Limb (tissue), 2 donors: ENCODE results near the gene DOCK7.

Experiments used
- DNase-seq, 2 donors: peaks; one replicate each; pipeline ENCODE4 v3.0.0-alpha.2; 2016; ENCODE audit errors: extremely low spot score in 2 of 2

The DOCK7 gene

DNA sequence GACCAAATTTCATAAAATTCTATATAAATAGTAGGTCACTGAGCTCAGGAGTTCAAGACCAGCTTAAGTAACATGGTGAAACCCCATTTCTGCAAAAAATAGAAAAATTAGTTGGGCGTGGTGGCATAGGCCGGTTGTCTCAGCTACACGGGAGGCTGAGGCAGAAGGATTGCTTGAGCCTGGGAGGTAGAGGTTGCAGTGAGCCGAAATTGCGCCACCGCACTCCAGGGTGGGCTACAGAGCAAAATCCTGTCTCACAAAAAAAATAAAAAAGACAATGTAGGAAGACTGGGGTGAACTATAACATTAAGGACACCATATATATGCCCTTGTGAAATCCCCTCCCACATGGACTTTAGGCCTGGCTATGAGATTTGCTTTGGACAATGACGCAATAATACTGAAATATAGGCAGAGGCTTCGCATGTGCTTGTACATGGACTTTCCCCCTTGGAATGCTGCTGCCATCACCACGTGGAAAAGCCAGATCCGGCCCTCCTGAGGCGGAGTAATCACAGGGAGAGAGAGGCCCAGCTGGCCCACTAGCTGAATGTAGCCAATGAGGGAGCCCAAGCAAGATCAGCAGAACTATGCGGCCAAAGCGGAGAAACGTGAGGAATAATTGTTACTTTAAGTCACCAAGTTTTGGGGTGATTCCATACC, 264.5 kb downstream of the DOCK7 start:
- no peak for DNase-seq

DNA sequence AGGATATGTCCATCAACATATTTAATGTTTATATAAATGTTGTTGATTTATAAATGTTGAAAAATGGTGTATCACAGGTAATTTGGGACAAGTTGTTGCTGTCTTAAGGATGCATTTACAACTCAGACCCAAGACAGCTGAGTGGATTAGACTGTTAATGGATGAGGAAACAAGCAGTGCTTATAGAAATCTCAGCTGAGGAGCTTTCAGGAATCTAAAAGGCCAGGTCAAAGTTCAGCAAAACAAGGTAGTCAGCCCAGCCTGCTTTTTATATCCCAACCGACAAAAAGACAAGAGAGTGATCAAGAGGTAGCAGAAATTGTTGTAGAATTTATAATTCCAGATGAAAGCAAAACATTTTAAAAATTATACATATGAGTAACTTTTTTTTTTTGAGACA, 268.0 kb downstream of the DOCK7 start:
- DNase-seq, result no peak

DNA sequence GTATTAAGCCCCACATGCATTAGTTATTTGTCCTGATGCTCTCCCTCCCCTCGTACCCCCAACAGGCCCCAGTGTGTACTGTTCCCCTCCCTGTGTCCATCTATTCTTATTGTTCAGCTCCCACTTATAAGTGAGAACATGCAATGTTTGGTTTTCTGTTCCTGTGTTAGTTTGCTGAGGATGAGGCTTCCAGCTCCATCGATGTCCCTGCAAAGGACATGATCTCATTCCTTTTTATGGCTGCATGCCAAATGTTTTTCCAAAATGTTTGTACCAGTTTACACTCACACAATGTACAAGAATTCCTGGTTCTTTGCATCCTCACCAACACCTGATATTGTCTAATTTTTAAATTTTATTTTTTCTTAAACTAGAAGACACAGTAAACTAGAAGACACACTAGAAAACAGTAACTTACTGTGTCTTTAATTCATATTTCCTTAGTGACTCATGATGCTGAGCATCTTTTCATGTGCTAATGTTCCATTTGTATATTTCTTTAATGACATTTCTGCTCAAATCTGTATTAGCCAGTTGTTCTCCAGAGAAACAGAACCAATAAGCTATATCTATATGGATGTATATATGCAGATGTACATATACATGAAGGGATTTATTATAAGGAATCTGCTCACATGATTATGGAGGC, 270.7 kb downstream of the DOCK7 start:
- DNase-seq, result no peak

DNA sequence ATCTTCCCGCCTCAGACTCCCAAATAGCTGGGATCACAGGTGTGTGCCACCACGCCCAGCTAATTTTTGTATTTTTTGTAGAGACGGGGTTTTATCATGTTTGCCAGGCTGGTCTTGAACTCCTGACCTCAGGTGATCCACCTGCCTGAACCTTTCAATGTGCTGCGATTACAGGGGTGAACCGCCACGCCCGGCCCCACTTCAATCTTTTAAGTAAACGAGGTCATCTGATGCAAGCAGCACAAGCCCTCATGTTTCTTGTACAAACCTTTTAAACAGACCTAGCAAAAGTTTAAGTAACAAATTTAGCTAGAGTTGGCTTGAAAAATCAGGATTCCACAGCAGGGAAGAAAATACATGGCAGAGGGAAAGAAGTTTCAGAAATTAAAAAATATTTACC, 272.5 kb downstream of the DOCK7 start:
- no peak for DNase-seq

DNA sequence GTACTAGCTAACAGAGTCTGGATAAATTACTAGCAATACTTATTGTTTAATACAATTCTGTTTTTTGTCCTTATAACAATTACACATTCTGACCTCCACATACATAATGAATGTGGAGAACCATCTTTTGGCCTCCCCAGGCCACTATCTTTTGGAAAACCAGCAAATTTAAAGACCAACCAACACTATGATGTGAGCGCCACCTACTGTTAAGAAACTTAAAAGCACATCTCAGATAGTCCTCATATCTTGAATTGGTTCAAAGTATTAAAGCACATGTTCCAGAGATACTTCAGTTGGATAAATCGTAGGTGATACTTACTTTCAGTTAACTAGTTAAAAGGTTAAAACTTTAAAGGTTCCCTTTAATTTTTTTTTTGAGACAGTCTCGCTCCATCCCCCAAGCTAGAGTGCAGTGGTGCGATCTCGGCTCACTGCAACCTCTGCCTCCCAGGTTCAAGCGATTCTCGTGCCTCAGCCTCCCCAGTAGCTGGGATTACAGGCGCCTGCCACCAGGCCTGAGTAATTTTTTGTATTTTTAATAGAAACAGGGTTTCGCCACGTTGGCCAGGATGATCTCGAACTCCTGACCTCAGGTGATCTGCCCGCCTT, 280.7 kb downstream of the DOCK7 start:
- DNase-seq, result peak in 1 of 2 donors; percentile 65

DNA sequence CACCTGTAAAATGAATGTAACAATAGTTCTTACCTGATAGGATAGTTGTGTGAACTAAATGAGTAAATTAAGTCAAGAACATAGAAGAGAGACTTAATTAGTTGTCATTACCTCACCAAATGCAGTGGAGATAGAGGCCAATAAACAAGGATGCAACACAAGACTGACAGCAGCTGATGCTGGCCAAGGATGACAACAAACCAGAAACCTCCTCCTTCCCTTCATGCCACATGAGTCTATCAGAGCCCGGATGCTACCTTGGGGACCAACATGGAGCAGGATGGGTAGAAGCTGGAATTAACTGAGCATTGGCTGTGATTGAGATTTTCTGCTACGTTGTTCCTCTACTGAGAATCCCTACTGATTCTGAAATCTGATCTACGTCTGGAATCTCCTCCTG, 281.6 kb downstream of the DOCK7 start:
- DNase-seq, result no peak

DNA sequence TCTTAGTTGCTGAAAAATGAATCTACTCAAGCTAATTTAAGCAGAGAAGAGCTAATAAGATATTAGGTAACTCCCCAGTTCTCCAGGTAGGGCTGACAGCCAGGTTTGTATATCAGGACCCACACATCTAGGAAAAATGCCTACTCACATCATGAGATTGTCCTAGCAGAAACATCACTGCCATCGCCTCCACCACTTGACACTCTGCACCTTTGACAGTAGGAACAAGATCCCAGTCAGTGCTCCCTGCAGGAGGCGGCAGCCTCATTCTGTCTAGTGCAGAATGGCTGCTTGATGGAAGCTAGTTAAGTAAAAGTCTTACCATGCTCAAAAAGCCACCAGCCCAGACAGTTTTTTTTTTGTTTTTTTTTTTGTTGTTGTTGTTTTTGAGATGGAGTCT, 282.9 kb downstream of the DOCK7 start:
- DNase-seq, result no peak
